ENCODE results near the gene EHBP1L1. TPM values are rescaled to one million over a fixed set of nuclear protein-coding genes. Genes with fewer than 3 reads are reported as not detected.

Gene EHBP1L1
- total and polyA plus RNA-seq, 2 of the 13 experiments (the other 11 are each of a cell fraction or from before 2014, with no cell fraction given): 8.3 to 10.6 TPM

GRCh38 chr11:65641297-65642013, 65.6 kb downstream of the EHBP1L1 start:
- Histone ChIP-seq H3K4me1 (ENCODE audit: insufficient read depth, low read length) (peaks cover 44% of the 10 kb centered on the region), H3K79me2 (ENCODE audit: insufficient read depth, low read length) (no peaks in the 10 kb centered on the region), H3K27ac (ENCODE audit: extremely low read length, insufficient read depth, low read length) (no peak overlapping the region), H3K4me3 (replicated peaks in 1 of 3; ENCODE audit: insufficient read depth in 1 of 3, low read depth in 2 of 3, low read length in 3 of 3) (no peak overlapping the region), H3K4me2 (ENCODE audit: low read depth, low read length) (no peak overlapping the region), H3K9ac (ENCODE audit: insufficient read depth, low read depth, low read length) (no peak overlapping the region), H3K36me3 (replicated peaks in 1 of 2; ENCODE audit: control insufficient read depth in 1 of 2, insufficient read depth in 2 of 2, low read length in 2 of 2) (peaks cover 1 to 7% of the 10 kb centered on the region in 2 experiments; a peak in 1 of 5 replicates), H3K9me3 (ENCODE audit: low read length) (no peaks in the 10 kb centered on the region), H4K20me1 (ENCODE audit: insufficient read depth, low read length) (no peaks in the 10 kb centered on the region), H2AFZ (ENCODE audit: low read length) (no peak overlapping the region), H3K27me3 (ENCODE audit: control insufficient read depth in 1 of 2, insufficient read depth in 2 of 2, low read length in 2 of 2) (no peaks in the 10 kb centered on the region)
- no TSS peak for BruUV-seq (replicated peaks)
- WGBS (ENCODE audit: low lambda C conversion rate): 96% methylated on average over 5 of the region's 16 CpGs
- FAIRE-seq: no peak
- in situ Hi-C loops (cut with HindIII; ENCODE audit: extremely low pct_ligation_motif_present, low pct_unique_long_range_greater_than_20kb): no loop called here
- ChIA-PET CTCF (ENCODE audit: low intra/inter-chr PET ratio, low total read pairs) (no interaction called here), POLR2A (interaction anchor here (0.9 to 2.8 kb wide), 4 partner anchors 11 to 25 kb away, joined by 3 to 19 read pairs (median 4); no protein-coding TSS in a partner anchor)
- DNase-seq (ENCODE audit: low spot score): no peak
- intact Hi-C loops (cut with micrococcal nuclease; ENCODE audit: unreplicated experiment): no loop called here
- no peak for TF ChIP-seq ZBTB7A (CRISPR knock-in tag; IDR thresholded peaks at IDR 0.05)
- TF ChIP-seq ZKSCAN1 (IDR thresholded peaks at IDR 0.05; ENCODE audit: low read length): peak; percentile 57; the same call in 1 of the 2 replicates
- ATAC-seq: no peak

Small RNAs within 50 kb of the gene (microRNA-seq; reads per million reads assigned to microRNA genes)
- gene MIR4690: 0.51 reads per million

Small RNAs within 50 kb of the gene (small RNA-seq; reads per million reads assigned to genes)
- gene AP001362.1 (ENCODE audit: insufficient read depth in 2 of 3, insufficient read length in 3 of 3, low read depth in 2 of 3, low replicate concordance in 1 of 3) (0 reads per million in 3 experiments), gene MIR4690 (ENCODE audit: insufficient read depth in 2 of 3, insufficient read length in 3 of 3, low read depth in 2 of 3, low replicate concordance in 1 of 3) (0 reads per million in 3 experiments)

Other genes with a start within 250 kb of the EHBP1L1 start
- 30.4 and 31.0 TPM in 2 replicates for gene DPF2, start 242.2 kb upstream of the EHBP1L1 start, total RNA-seq (2016; rRNA removed; fragmentation: Illumina TruSeq; extraction: Trizol)
- gene DPF2, start 242.2 kb upstream of the EHBP1L1 start, polyA plus RNA-seq (2011; rRNA removed): 20.4 and 21.0 TPM in 2 replicates
- 4.0 and 4.9 TPM in 2 replicates for gene TIGD3, start 221.3 kb upstream of the EHBP1L1 start, total RNA-seq (2016; rRNA removed; fragmentation: Illumina TruSeq; extraction: Trizol)
- gene TIGD3, start 221.3 kb upstream of the EHBP1L1 start, polyA plus RNA-seq (2011; rRNA removed): 0.49 and 1.0 TPM in 2 replicates
- gene SLC25A45, start 193.4 kb upstream of the EHBP1L1 start, total RNA-seq (2016; rRNA removed; fragmentation: Illumina TruSeq; extraction: Trizol): 2.1 and 3.4 TPM in 2 replicates
- 1.2 and 1.9 TPM in 2 replicates for gene SLC25A45, start 193.4 kb upstream of the EHBP1L1 start, polyA plus RNA-seq (2011; rRNA removed)
- 18.0 and 20.6 TPM in 2 replicates for gene FRMD8, start 189.4 kb upstream of the EHBP1L1 start, total RNA-seq (2016; rRNA removed; fragmentation: Illumina TruSeq; extraction: Trizol)
- gene FRMD8, start 189.4 kb upstream of the EHBP1L1 start, polyA plus RNA-seq (2011; rRNA removed): 5.8 and 9.4 TPM in 2 replicates
- 10.5 and 20.5 TPM in 2 replicates for gene NEAT1, start 153.3 kb upstream of the EHBP1L1 start, total RNA-seq (2016; rRNA removed; fragmentation: Illumina TruSeq; extraction: Trizol)
- 41.2 and 41.3 TPM in 2 replicates for gene NEAT1, start 153.3 kb upstream of the EHBP1L1 start, polyA plus RNA-seq (2011; rRNA removed)
- 302 and 1,237 TPM in 2 replicates for gene MALAT1, start 77.0 kb upstream of the EHBP1L1 start, total RNA-seq (2016; rRNA removed; fragmentation: Illumina TruSeq; extraction: Trizol)
- gene MALAT1, start 77.0 kb upstream of the EHBP1L1 start, polyA plus RNA-seq (2011; rRNA removed): 143 and 217 TPM in 2 replicates
- 61.7 and 65.9 TPM in 2 replicates for gene SCYL1, start 51.0 kb upstream of the EHBP1L1 start, total RNA-seq (2016; rRNA removed; fragmentation: Illumina TruSeq; extraction: Trizol)
- gene SCYL1, start 51.0 kb upstream of the EHBP1L1 start, polyA plus RNA-seq (2011; rRNA removed): 103 and 122 TPM in 2 replicates
- gene LTBP3, start 17.7 kb upstream of the EHBP1L1 start, total RNA-seq (2016; rRNA removed; fragmentation: Illumina TruSeq; extraction: Trizol): 4.2 and 12.2 TPM in 2 replicates
- 60.3 and 68.1 TPM in 2 replicates for gene LTBP3, start 17.7 kb upstream of the EHBP1L1 start, polyA plus RNA-seq (2011; rRNA removed)
- gene ZNRD2, start 5.6 kb upstream of the EHBP1L1 start, total RNA-seq (2016; rRNA removed; fragmentation: Illumina TruSeq; extraction: Trizol): 34.0 and 40.0 TPM in 2 replicates
- gene ZNRD2, start 5.6 kb upstream of the EHBP1L1 start, polyA plus RNA-seq (2011; rRNA removed): 29.2 and 31.4 TPM in 2 replicates
- gene FAM89B, start 3.5 kb upstream of the EHBP1L1 start, total RNA-seq (2016; rRNA removed; fragmentation: Illumina TruSeq; extraction: Trizol): 3.6 and 5.7 TPM in 2 replicates
- 8.0 and 11.5 TPM in 2 replicates for gene FAM89B, start 3.5 kb upstream of the EHBP1L1 start, polyA plus RNA-seq (2011; rRNA removed)
- gene KCNK7, start 19.7 kb downstream of the EHBP1L1 start, total RNA-seq (2016; rRNA removed; fragmentation: Illumina TruSeq; extraction: Trizol): not detected in 2 replicates
- 0.11 and 0.14 TPM in 2 replicates for gene KCNK7, start 19.7 kb downstream of the EHBP1L1 start, polyA plus RNA-seq (2011; rRNA removed)
- 35.6 and 51.5 TPM in 2 replicates for gene MAP3K11, start 38.2 kb downstream of the EHBP1L1 start, total RNA-seq (2016; rRNA removed; fragmentation: Illumina TruSeq; extraction: Trizol)
- 35.9 and 54.6 TPM in 2 replicates for gene MAP3K11, start 38.2 kb downstream of the EHBP1L1 start, polyA plus RNA-seq (2011; rRNA removed)
- gene PCNX3, start 39.7 kb downstream of the EHBP1L1 start, total RNA-seq (2016; rRNA removed; fragmentation: Illumina TruSeq; extraction: Trizol): 14.5 and 23.0 TPM in 2 replicates
- 16.2 and 23.1 TPM in 2 replicates for gene PCNX3, start 39.7 kb downstream of the EHBP1L1 start, polyA plus RNA-seq (2011; rRNA removed)
- 5.4 and 5.8 TPM in 2 replicates for gene SIPA1, start 62.0 kb downstream of the EHBP1L1 start, total RNA-seq (2016; rRNA removed; fragmentation: Illumina TruSeq; extraction: Trizol)
- gene SIPA1, start 62.0 kb downstream of the EHBP1L1 start, polyA plus RNA-seq (2011; rRNA removed): 7.7 and 9.1 TPM in 2 replicates
- gene RELA, start 86.9 kb downstream of the EHBP1L1 start, total RNA-seq (2016; rRNA removed; fragmentation: Illumina TruSeq; extraction: Trizol): 18.7 and 21.4 TPM in 2 replicates
- 40.5 and 51.0 TPM in 2 replicates for gene RELA, start 86.9 kb downstream of the EHBP1L1 start, polyA plus RNA-seq (2011; rRNA removed)
- 45.4 and 48.3 TPM in 2 replicates for gene KAT5, start 136.2 kb downstream of the EHBP1L1 start, total RNA-seq (2016; rRNA removed; fragmentation: Illumina TruSeq; extraction: Trizol)
- 34.4 and 35.2 TPM in 2 replicates for gene KAT5, start 136.2 kb downstream of the EHBP1L1 start, polyA plus RNA-seq (2011; rRNA removed)
- 50.9 and 65.1 TPM in 2 replicates for gene RNASEH2C, start 144.7 kb downstream of the EHBP1L1 start, total RNA-seq (2016; rRNA removed; fragmentation: Illumina TruSeq; extraction: Trizol)
- gene RNASEH2C, start 144.7 kb downstream of the EHBP1L1 start, polyA plus RNA-seq (2011; rRNA removed): 24.6 and 27.4 TPM in 2 replicates
- gene AP5B1, start 204.9 kb downstream of the EHBP1L1 start, total RNA-seq (2016; rRNA removed; fragmentation: Illumina TruSeq; extraction: Trizol): 3.8 and 4.4 TPM in 2 replicates
- gene AP5B1, start 204.9 kb downstream of the EHBP1L1 start, polyA plus RNA-seq (2011; rRNA removed): 1.7 and 2.8 TPM in 2 replicates
- not detected in 2 replicates for gene OVOL1, start 211.0 kb downstream of the EHBP1L1 start, total RNA-seq (2016; rRNA removed; fragmentation: Illumina TruSeq; extraction: Trizol)
- gene OVOL1, start 211.0 kb downstream of the EHBP1L1 start, polyA plus RNA-seq (2011; rRNA removed): 0.01 and 0.04 TPM in 2 replicates

Data from HepG2 (cell line).